ENCODE results near the gene NFKB1. TPM values are rescaled to one million over a fixed set of nuclear protein-coding genes. Genes with fewer than 3 reads are reported as not detected.

The NFKB1 gene
- total RNA-seq, 2 experiments from 2014 or later: 84.7 to 88.1 TPM

GRCh38 chr4:102627831-102628523 is 126.8 kb downstream of the NFKB1 start:
- Mint-ChIP-seq H3K4me1 (peaks cover 52% of the 10 kb centered on the region), H3K27me3 (no peaks in the 10 kb centered on the region), H3K27ac (no peak overlapping the region), H3K36me3 (ENCODE audit: low read depth) (peaks cover 6% of the 10 kb centered on the region), H3K9me3 (no peaks in the 10 kb centered on the region), H3K4me3 (no peak overlapping the region)
- CTCF ChIA-PET: interaction anchor here (0.6 to 6.2 kb wide), 5 partner anchors 14 to 463 kb away, joined by 4 to 51 read pairs (median 10); no protein-coding TSS in a partner anchor
- POLR2A ChIA-PET: interaction anchor here (1.6 to 3.0 kb wide), 2 partner anchors 99 to 199 kb away, joined by 4 to 8 read pairs; partner anchors contain the start of gene UBE2D3
- no peak for DNase-seq

GRCh38 chr4:102629673-102630072 is 128.5 kb downstream of the NFKB1 start:
- ChIA-PET CTCF (interaction anchor here (0.7 to 2.1 kb wide), 5 partner anchors 16 to 470 kb away, joined by 3 to 14 read pairs (median 3); partner anchors contain the start of gene BDH2), POLR2A (interaction anchor here (1.2 to 3.0 kb wide), 3 partner anchors 101 to 285 kb away, joined by 3 to 8 read pairs (median 5); partner anchors contain the start of genes SLC39A8 and UBE2D3)
- DNase-seq: no peak
- Mint-ChIP-seq H3K9me3 (no peaks in the 10 kb centered on the region), H3K4me1 (peaks cover 47% of the 10 kb centered on the region), H3K27ac (no peak overlapping the region), H3K4me3 (no peak overlapping the region), H3K27me3 (no peaks in the 10 kb centered on the region), H3K36me3 (ENCODE audit: low read depth) (peaks cover 6% of the 10 kb centered on the region)

- Mint-ChIP-seq H3K4me1 (peaks cover 39% of the 10 kb centered on the region), H3K27me3 (no peaks in the 10 kb centered on the region), H3K4me3 (no peak overlapping the region), H3K27ac (no peak overlapping the region), H3K36me3 (ENCODE audit: low read depth) (peaks cover 6% of the 10 kb centered on the region), H3K9me3 (no peaks in the 10 kb centered on the region)
- ChIA-PET CTCF (interaction anchor here (2.1 kb wide), 1 partner anchor 201 kb away, joined by 14 read pairs; no protein-coding TSS in a partner anchor), POLR2A (no interaction called here)
- DNase-seq: no peak
These were observed 130.5 kb downstream of the NFKB1 start for GRCh38 chr4:102631616-102632015.

GRCh38 chr4:102632241-102633065 is 131.3 kb downstream of the NFKB1 start:
- POLR2A ChIA-PET: interaction anchor here (0.8 to 1.2 kb wide), 2 partner anchors 9 to 205 kb away, joined by 3 read pairs; no protein-coding TSS in a partner anchor
- DNase-seq: no peak
- Mint-ChIP-seq H3K9me3 (no peaks in the 10 kb centered on the region), H3K36me3 (ENCODE audit: low read depth) (peaks cover 6% of the 10 kb centered on the region), H3K4me1 (peaks cover 30% of the 10 kb centered on the region), H3K27ac (no peak overlapping the region), H3K27me3 (no peaks in the 10 kb centered on the region), H3K4me3 (no peak overlapping the region)
- CTCF ChIA-PET: interaction anchor here (1.3 kb wide), 1 partner anchor 376 kb away, joined by 9 read pairs; no protein-coding TSS in a partner anchor

- ChIA-PET CTCF (interaction anchor here (1.3 kb wide), 1 partner anchor 376 kb away, joined by 9 read pairs; no protein-coding TSS in a partner anchor), POLR2A (interaction anchor here (0.8 to 1.2 kb wide), 2 partner anchors 8 to 206 kb away, joined by 3 read pairs; no protein-coding TSS in a partner anchor)
- H3K4me1 Mint-ChIP-seq: peaks cover 24% of the 10 kb centered on the region
- H3K27me3 Mint-ChIP-seq: no peaks in the 10 kb centered on the region
- H3K4me3 Mint-ChIP-seq: no peak overlapping the region
- peaks cover 11% of the 10 kb centered on the region for H3K36me3 Mint-ChIP-seq (ENCODE audit: low read depth)
- H3K9me3 Mint-ChIP-seq: no peaks in the 10 kb centered on the region
- DNase-seq: no peak
- H3K27ac Mint-ChIP-seq: no peak overlapping the region
These were observed 131.9 kb downstream of the NFKB1 start for GRCh38 chr4:102633100-102633499.

GRCh38 chr4:102637391-102637790 is 136.2 kb downstream of the NFKB1 start:
- Mint-ChIP-seq H3K4me1 (peaks cover 11% of the 10 kb centered on the region), H3K27me3 (no peaks in the 10 kb centered on the region), H3K27ac (no peak overlapping the region), H3K4me3 (no peak overlapping the region), H3K36me3 (ENCODE audit: low read depth) (peaks cover 15% of the 10 kb centered on the region), H3K9me3 (no peaks in the 10 kb centered on the region)
- DNase-seq: no peak
- ChIA-PET POLR2A (no interaction called here), CTCF (interaction anchor here (1.2 kb wide), 1 partner anchor 12 kb away, joined by 3 read pairs; no protein-coding TSS in a partner anchor)

GRCh38 chr4:102638621-102639020 is 137.5 kb downstream of the NFKB1 start:
- DNase-seq: no peak
- CTCF ChIA-PET: interaction anchor here (1.6 kb wide), 1 partner anchor 208 kb away, joined by 3 read pairs; no protein-coding TSS in a partner anchor
- H3K27me3 Mint-ChIP-seq: no peaks in the 10 kb centered on the region
- no peak overlapping the region for H3K27ac Mint-ChIP-seq
- no peaks in the 10 kb centered on the region for H3K9me3 Mint-ChIP-seq
- H3K4me3 Mint-ChIP-seq: no peak overlapping the region
- POLR2A ChIA-PET: no interaction called here
- peaks cover 11% of the 10 kb centered on the region for H3K4me1 Mint-ChIP-seq
- peaks cover 15% of the 10 kb centered on the region for H3K36me3 Mint-ChIP-seq (ENCODE audit: low read depth)

GRCh38 chr4:102639598-102639997 is 138.4 kb downstream of the NFKB1 start:
- H3K4me1 Mint-ChIP-seq: peaks cover 11% of the 10 kb centered on the region
- H3K4me3 Mint-ChIP-seq: peak overlapping the region; percentile 52
- H3K36me3 Mint-ChIP-seq (ENCODE audit: low read depth): peaks cover 18% of the 10 kb centered on the region
- no peaks in the 10 kb centered on the region for H3K9me3 Mint-ChIP-seq
- no peak for DNase-seq
- CTCF ChIA-PET: interaction anchor here (0.6 to 1.6 kb wide), 3 partner anchors 14 to 210 kb away, joined by 3 read pairs; no protein-coding TSS in a partner anchor
- POLR2A ChIA-PET: interaction anchor here (1.0 kb wide), 1 partner anchor 138 kb away, joined by 3 read pairs; no protein-coding TSS in a partner anchor
- peak overlapping the region; percentile 33 for H3K27ac Mint-ChIP-seq
- no peaks in the 10 kb centered on the region for H3K27me3 Mint-ChIP-seq

GRCh38 chr4:102640669-102641068 is 139.5 kb downstream of the NFKB1 start:
- ChIA-PET POLR2A (no interaction called here), CTCF (interaction anchor here (1.0 to 1.4 kb wide), 2 partner anchors 13 to 15 kb away, joined by 3 to 4 read pairs; no protein-coding TSS in a partner anchor)
- no peaks in the 10 kb centered on the region for H3K27me3 Mint-ChIP-seq
- H3K4me1 Mint-ChIP-seq: peaks cover 11% of the 10 kb centered on the region
- H3K27ac Mint-ChIP-seq: no peak overlapping the region
- H3K36me3 Mint-ChIP-seq (ENCODE audit: low read depth): peaks cover 20% of the 10 kb centered on the region
- no peaks in the 10 kb centered on the region for H3K9me3 Mint-ChIP-seq
- H3K4me3 Mint-ChIP-seq: no peak overlapping the region
- DNase-seq: no peak

GRCh38 chr4:102641793-102642192 is 140.6 kb downstream of the NFKB1 start:
- DNase-seq: no peak
- Mint-ChIP-seq H3K36me3 (ENCODE audit: low read depth) (peaks cover 22% of the 10 kb centered on the region), H3K9me3 (no peaks in the 10 kb centered on the region), H3K27ac (no peak overlapping the region), H3K4me1 (peaks cover 11% of the 10 kb centered on the region), H3K4me3 (no peak overlapping the region), H3K27me3 (no peaks in the 10 kb centered on the region)
- POLR2A ChIA-PET: interaction anchor here (0.9 kb wide), 1 partner anchor 9 kb away, joined by 3 read pairs; no protein-coding TSS in a partner anchor
- CTCF ChIA-PET: interaction anchor here (0.9 to 1.4 kb wide), 2 partner anchors 15 to 16 kb away, joined by 3 to 4 read pairs; no protein-coding TSS in a partner anchor

- peaks cover 11% of the 10 kb centered on the region for H3K4me1 Mint-ChIP-seq
- no peak for DNase-seq
- H3K4me3 Mint-ChIP-seq: no peak overlapping the region
- H3K9me3 Mint-ChIP-seq: no peaks in the 10 kb centered on the region
- CTCF ChIA-PET: no interaction called here
- H3K27me3 Mint-ChIP-seq: no peaks in the 10 kb centered on the region
- peaks cover 19% of the 10 kb centered on the region for H3K36me3 Mint-ChIP-seq (ENCODE audit: low read depth)
- H3K27ac Mint-ChIP-seq: no peak overlapping the region
- POLR2A ChIA-PET: no interaction called here
These were observed 141.6 kb downstream of the NFKB1 start for GRCh38 chr4:102642631-102643298.

GRCh38 chr4:102647117-102647516 is 146.0 kb downstream of the NFKB1 start:
- Mint-ChIP-seq H3K27ac (no peak overlapping the region), H3K27me3 (no peaks in the 10 kb centered on the region), H3K9me3 (no peaks in the 10 kb centered on the region), H3K4me1 (no peaks in the 10 kb centered on the region), H3K36me3 (ENCODE audit: low read depth) (peaks cover 29% of the 10 kb centered on the region), H3K4me3 (no peak overlapping the region)
- DNase-seq: no peak
- ChIA-PET CTCF (no interaction called here), POLR2A (no interaction called here)
